ENCODE results near the gene SEMA3E.
"Not testable (repeated sequence)": the region's sequence is repeated elsewhere in the genome, so short reads cannot be mapped to it uniquely, and the experiment has no call there.

SEMA3E gene

GRCh38 chr7:83465643-83466042 is 183.3 kb downstream of the SEMA3E start:
- no peak for DNase-seq
- intact Hi-C loops (cut with DNase I), result no loop called here

GRCh38 chr7:83461820-83462219 is 187.1 kb downstream of the SEMA3E start:
- DNase-seq; intact Hi-C loops (cut with DNase I): not testable (repeated sequence)

GRCh38 chr7:83459930-83460653 is 188.8 kb downstream of the SEMA3E start:
- intact Hi-C loops (cut with DNase I); DNase-seq: not testable (repeated sequence)

GRCh38 chr7:83459101-83459929 is 189.6 kb downstream of the SEMA3E start:
- DNase-seq; intact Hi-C loops (cut with DNase I): not testable (repeated sequence)

GRCh38 chr7:83457022-83457892 is 191.7 kb downstream of the SEMA3E start:
- no peak for DNase-seq
- intact Hi-C loops (cut with DNase I), result no loop called here

GRCh38 chr7:83456413-83456812 is 192.5 kb downstream of the SEMA3E start:
- intact Hi-C loops (cut with DNase I), result no loop called here

GRCh38 chr7:83455612-83456011 is 193.3 kb downstream of the SEMA3E start:
- no peak for DNase-seq
- intact Hi-C loops (cut with DNase I), result no loop called here

More at GRCh38 chr7:83456413-83456812, 192.5 kb downstream of the SEMA3E start:
- DNase-seq, result no peak

- intact Hi-C loops (cut with DNase I), result no loop called here
- DNase-seq, result no peak
Observed at GRCh38 chr7:83452256-83452655, 196.7 kb downstream of the SEMA3E start.

GRCh38 chr7:83451501-83452045 is 197.4 kb downstream of the SEMA3E start:
- DNase-seq, result no peak
- intact Hi-C loops (cut with DNase I), result no loop called here

GRCh38 chr7:83449781-83450180 is 199.2 kb downstream of the SEMA3E start:
- no peak for DNase-seq
- intact Hi-C loops (cut with DNase I), result no loop called here

- no peak for DNase-seq
- intact Hi-C loops (cut with DNase I), result no loop called here
Observed at GRCh38 chr7:83447681-83448080, 201.3 kb downstream of the SEMA3E start.

GRCh38 chr7:83446102-83446669 is 202.8 kb downstream of the SEMA3E start:
- DNase-seq, result no peak
- intact Hi-C loops (cut with DNase I), result no loop called here

- intact Hi-C loops (cut with DNase I), result no loop called here
- DNase-seq, result no peak
Observed at GRCh38 chr7:83442911-83443310, 206.0 kb downstream of the SEMA3E start.

- intact Hi-C loops (cut with DNase I), result no loop called here
- DNase-seq, result no peak
Observed at GRCh38 chr7:83439026-83439425, 209.9 kb downstream of the SEMA3E start.

GRCh38 chr7:83430289-83430688 is 218.7 kb downstream of the SEMA3E start:
- intact Hi-C loops (cut with DNase I); DNase-seq: not testable (repeated sequence)

GRCh38 chr7:83429493-83429892 is 219.4 kb downstream of the SEMA3E start:
- intact Hi-C loops (cut with DNase I), result no loop called here
- DNase-seq, result no peak

GRCh38 chr7:83427884-83428283 is 221.1 kb downstream of the SEMA3E start:
- intact Hi-C loops (cut with DNase I), result no loop called here
- no peak for DNase-seq

- no peak for DNase-seq
- intact Hi-C loops (cut with DNase I), result no loop called here
Observed at GRCh38 chr7:83426325-83426724, 222.6 kb downstream of the SEMA3E start.

- no peak for DNase-seq
- intact Hi-C loops (cut with DNase I), result loop anchor here (10.0 kb wide), 1 partner anchor 236 kb away; no protein-coding TSS in a partner anchor
Observed at GRCh38 chr7:83419013-83419412, 229.9 kb downstream of the SEMA3E start.

Data from head of caudate nucleus (tissue), 42 donors.